ENCODE results near the gene GNAI2.
A peak's percentile ranks its signal among the peaks of the same experiment; 100 is the strongest.

Gene GNAI2

GRCh38 chr3:50235716-50236483, at the start of gene GNAI2:
GNAI2 (plus strand) TSS chr3:50236204; CDS start chr3:50236336, 132 bp downstream.
- DNase-seq (ENCODE audit: insufficient read length, low spot score) (peak; percentile 95), FAIRE-seq (peak; percentile 96)

DNA sequence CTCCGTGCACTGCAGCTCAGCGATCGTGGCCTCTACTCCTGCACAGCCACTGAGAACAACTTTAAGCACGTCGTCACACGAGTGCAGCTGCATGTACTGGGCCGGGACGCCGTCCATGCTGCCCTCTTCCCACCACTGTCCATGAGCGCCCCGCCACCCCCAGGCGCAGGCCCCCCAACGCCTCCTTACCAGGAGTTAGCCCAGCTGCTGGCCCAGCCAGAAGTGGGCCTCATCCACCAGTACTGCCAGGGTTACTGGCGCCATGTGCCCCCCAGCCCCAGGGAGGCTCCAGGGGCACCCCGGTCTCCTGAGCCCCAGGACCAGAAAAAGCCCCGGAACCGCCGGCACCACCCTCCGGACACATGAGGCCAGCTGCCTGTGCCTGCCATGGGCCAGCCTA, 48.3 kb upstream of the GNAI2 start:
- FAIRE-seq (no peak), DNase-seq (ENCODE audit: insufficient read length, low spot score) (no peak)

DNA sequence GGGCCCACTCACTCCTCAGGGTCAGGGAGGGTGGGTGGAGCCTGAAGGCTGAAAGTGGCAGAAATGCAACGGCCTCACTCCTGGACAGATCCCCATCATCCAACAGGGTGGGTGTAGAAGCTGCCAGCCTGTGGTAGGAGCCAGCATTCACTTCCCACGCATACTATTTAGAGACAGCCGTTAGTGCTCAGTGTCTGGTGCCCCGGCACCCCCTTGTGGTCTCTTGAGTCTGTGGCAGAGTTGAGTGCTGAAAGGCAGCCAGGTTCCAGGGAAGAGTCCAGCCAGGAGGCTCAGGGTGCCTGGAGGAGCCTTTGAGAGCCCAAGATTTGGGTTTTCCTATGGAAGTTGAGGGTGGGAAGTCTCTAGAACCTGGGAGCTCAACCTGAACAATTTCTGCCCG, 46.7 kb upstream of the GNAI2 start:
- no peak for FAIRE-seq
- no peak for DNase-seq (ENCODE audit: insufficient read length, low spot score)

GRCh38 chr3:50189989-50190388, 46.0 kb upstream of the GNAI2 start:
- DNase-seq (ENCODE audit: insufficient read length, low spot score) (no peak), FAIRE-seq (no peak)

DNA sequence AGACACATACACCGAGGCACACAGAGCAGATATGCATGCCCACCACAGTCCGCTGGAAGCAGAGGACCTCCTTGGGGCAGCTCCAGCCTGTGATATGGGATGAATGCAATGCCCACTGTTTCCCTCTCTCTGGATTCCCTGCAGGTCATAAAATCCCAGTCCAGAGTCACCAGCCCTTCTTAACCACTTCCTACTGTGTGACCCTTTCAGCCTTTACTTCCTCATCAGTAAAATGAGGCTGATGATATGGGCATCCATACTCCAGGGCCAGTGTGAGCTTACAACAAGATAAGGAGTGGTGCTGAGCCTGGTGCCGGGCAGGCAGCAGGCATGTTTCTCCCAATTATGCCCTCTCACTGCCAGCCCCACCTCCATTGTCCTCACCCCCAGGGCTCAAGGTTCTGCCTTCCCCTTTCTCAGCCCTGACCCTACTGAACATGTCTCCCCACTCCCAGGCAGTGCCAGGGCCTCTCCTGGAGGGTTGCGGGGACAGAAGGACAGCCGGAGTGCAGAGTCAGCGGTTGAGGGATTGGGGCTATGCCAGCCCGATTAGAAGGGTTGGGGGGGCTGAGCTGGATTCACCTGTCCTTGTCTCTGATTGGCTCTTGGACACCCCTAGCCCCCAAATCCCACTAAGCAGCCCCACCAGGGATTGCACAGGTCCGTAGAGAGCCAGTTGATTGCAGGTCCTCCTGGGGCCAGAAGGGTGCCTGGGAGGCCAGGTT, 44.9 kb upstream of the GNAI2 start, which contains the start of gene GNAT1:
TSS of gene GNAT1 (plus strand) at position 675 of the 725 bp plus-strand sequence. CDS start 116 bp downstream, outside the sequence.
- FAIRE-seq (no peak), DNase-seq (ENCODE audit: insufficient read length, low spot score) (no peak)

GRCh38 chr3:50192124-50192523, 43.9 kb upstream of the GNAI2 start:
- DNase-seq (ENCODE audit: insufficient read length, low spot score) (no peak), FAIRE-seq (no peak)

DNA sequence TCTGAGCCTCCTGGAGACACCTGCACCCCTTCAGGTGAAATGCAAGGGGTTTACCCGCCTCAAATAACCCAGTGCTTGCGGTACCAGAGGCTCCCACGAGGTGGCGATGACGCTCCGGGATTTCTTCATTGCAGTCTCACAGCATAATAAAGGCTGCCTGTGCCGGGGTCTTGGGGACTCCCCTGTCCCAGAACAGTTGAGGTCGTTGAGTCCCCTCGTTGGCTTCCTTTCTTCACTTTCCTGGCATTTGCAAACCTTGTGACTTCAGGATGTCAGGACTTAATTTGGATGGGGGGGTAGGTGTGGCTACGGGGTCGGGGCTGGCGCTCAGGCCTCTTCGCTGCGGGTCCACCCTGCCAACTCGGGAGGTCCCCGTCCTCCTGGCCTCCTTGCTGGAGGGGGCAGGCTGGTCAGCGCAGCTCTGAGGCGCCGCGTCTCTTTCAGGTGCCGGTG, 43.3 kb upstream of the GNAI2 start:
- FAIRE-seq (peak; percentile 99), DNase-seq (ENCODE audit: insufficient read length, low spot score) (peak; percentile 97)

- no peak for DNase-seq (ENCODE audit: insufficient read length, low spot score)
- FAIRE-seq, result no peak
Measured at GRCh38 chr3:50193286-50193685, 42.7 kb upstream of the GNAI2 start.

DNA sequence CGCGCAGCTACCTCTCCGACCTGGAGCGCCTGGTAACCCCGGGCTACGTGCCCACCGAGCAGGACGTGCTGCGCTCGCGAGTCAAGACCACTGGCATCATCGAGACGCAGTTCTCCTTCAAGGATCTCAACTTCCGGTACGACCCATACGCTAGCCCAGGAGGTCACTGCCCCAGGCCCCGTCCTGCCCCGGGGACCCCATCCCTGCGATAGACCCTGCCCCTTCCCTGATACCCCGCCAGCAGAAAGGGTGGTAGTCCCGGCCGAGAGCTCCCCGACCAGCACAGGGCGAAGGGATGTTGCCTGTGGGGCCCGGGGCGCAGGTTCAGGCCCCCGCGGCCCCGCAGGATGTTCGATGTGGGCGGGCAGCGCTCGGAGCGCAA, 42.3 kb upstream of the GNAI2 start:
- FAIRE-seq (no peak), DNase-seq (ENCODE audit: insufficient read length, low spot score) (no peak)

DNA sequence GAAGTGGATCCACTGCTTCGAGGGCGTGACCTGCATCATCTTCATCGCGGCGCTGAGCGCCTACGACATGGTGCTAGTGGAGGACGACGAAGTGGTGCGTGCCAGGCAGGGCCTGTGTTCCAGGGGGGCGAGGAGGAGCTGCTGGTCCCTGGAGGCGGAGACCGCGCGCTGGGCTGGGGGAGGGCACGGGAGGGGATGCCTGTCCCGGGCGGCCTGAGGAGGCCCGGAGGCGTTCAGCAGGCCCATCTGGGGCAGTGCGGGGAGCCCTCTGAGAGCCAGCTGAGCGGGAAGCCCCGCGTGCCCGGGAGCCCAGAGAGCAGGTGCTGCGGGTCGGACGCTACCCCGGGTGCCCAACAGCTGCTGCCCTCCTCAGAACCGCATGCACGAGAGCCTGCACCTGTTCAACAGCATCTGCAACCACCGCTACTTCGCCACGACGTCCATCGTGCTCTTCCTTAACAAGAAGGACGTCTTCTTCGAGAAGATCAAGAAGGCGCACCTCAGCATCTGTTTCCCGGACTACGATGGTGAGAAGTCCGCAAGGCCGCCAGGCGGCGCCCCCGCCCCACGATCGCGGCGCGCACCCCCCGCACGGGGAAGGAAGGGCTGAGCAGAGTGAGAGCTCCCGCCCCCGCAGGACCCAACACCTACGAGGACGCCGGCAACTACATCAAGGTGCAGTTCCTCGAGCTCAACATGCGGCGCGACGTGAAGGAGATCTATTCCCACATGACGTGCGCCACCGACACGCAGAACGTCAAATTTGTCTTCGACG, 41.7 kb upstream of the GNAI2 start:
- peak; percentile 76 for DNase-seq (ENCODE audit: insufficient read length, low spot score)
- peak; percentile 78 for FAIRE-seq

DNA sequence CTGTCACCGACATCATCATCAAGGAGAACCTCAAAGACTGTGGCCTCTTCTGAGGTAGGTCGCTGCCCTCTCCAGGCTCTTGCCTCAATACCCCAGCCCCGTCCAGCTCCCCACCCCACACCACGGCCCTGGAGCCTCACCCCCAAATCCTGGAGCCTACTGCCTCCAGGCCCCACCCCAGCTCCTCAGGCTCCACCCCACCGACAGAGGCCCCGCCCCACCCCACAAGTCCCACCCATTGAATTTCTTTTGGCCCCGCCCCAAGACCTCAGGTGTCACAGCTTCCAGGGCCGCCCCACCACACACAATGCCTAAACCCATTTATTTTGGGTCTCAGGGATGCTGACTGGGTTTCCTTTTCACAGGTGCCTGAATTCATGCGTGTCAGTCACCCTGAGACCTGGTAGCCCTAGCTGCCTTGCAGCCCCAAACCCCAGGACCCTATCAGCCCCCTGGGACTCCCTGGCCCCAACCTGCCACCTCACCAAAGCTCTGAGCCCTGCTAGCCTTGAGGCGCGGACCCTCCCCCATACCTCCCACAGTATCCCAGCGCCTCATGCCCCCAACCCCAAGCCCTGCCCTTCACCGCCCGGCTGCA, 41.0 kb upstream of the GNAI2 start:
- DNase-seq (ENCODE audit: insufficient read length, low spot score) (no peak), FAIRE-seq (peak; percentile 8)

- FAIRE-seq (no peak), DNase-seq (ENCODE audit: insufficient read length, low spot score) (no peak)
Measured at GRCh38 chr3:50195501-50196252, 40.3 kb upstream of the GNAI2 start.

GRCh38 chr3:50196253-50196801, 39.7 kb upstream of the GNAI2 start:
- FAIRE-seq (no peak), DNase-seq (ENCODE audit: insufficient read length, low spot score) (no peak)

DNA sequence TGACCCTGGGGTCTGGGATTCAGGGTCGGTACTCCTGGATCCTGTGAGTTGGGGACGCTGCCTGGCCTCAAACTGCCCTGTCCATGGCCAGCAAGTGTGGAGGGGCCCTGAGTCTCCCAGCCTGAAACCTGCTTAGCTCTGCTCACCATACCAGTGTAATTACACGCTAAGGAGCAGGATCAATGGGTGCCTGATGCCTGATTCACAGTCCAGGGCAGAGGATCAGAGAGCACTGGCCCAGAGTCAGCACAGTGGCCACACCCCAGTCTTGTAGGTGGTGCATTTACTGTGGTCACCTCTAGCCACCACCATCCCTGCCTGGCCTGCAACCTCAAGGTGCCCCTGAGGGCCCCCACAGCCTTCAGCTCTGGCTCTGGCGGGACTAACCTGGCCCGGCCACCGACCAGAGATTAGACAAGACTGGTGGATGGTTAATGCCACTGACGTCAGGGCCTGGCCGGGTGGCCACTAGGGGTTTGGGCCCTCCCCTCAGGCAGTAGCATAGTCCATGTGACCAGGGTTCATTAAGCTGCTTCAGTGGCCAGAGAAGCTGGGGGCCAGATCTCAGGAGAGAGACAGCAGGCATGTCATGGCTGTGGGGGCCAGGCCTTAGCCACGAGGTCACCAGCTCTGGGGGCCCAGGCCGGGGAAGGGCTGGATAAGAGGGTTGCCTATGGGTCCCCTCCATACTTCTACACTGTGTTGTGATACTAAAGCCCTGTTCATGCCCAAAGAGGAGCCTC, 34.3 kb upstream of the GNAI2 start:
- FAIRE-seq (no peak), DNase-seq (ENCODE audit: insufficient read length, low spot score) (no peak)

DNA sequence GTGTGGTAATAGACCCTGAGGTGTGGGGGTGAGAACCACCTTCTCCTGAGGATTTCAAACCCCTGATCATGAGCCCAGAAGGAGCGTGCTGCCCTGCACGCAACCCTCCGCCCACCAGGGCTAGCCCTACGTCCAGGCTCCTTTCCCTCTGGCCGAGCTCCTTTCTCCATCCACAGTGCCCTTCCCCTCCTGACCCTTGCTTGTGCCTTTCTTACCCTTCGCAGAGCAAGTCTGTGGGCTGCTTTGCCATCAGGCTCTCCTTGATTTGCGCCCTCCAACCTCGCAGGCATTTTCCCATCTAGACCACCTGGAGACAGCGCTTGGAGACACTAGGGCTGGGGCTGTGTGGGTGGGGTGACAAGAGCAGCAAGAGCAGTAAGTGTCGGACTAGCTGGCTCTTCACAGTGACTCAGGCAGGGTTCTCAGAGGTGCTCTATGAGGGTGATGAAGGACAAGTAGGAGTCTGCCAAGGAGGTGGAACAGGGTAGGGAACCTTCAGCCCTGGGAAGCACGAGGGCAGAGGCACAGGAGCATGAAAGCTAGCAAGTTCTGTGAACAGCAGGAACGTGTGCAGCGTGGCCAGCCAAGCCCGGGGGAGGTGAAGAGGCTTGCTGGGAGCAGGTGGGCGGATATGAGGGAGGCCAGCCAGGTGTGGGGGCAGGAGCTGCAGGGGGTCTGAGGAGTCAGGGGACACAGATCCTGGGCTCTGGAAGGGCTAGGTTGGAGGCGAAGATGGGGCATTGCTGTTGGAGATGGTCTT, 33.5 kb upstream of the GNAI2 start:
- DNase-seq (ENCODE audit: insufficient read length, low spot score) (no peak), FAIRE-seq (no peak)

DNA sequence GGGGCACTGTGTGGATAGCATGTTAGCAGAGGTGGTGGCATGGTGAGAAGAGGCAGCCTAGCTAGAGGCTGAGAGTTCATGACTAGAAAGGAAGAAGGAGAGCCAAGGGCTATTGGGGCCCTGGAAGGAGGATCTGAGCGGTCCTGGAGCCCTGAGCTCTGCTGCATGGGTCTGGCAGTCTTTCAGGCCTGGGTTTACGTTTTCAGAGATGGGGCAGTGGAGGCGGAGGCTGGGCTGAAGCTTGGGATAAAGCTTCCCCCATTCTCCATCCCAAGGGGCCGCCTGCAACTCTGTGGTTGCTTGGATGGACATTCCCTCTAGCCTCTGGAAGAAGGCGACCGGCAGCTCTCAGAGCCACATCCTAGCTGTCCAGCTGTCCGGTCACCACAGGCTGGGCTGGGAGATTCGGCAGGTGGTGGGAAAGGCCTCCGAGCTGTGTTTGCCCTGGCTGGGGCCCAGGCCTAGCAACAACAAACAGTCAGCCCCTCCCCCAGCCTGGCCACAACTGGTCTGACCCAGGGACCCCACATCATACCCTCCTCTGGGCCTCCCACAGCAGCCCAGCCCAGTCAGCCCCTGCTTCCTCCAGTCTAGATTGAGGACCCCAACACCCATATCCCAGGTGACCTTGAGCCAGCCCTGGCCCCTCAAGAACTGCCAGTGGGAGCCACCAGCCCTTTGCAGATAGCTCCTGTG, 32.7 kb upstream of the GNAI2 start:
- FAIRE-seq, result no peak
- DNase-seq (ENCODE audit: insufficient read length, low spot score), result no peak

GRCh38 chr3:50203809-50204803, 31.9 kb upstream of the GNAI2 start:
- FAIRE-seq, result no peak
- no peak for DNase-seq (ENCODE audit: insufficient read length, low spot score)

All from GM19239 (cell line).